COR-L47 (cell line): ENCODE measurements around the gene ATP13A1.

Source experiments
- DNase-seq: peaks from one replicate; lab custom pipeline; 2025; lab: John Stamatoyannopoulos, UW

ATP13A1 gene

GRCh38 chr19:19662871-19663255 is 613 bp downstream of the ATP13A1 start:
- no peak for DNase-seq

GRCh38 chr19:19662344-19662743 is 1.1 kb downstream of the ATP13A1 start:
- no peak for DNase-seq

GRCh38 chr19:19661675-19662251 is 1.7 kb downstream of the ATP13A1 start:
- no peak for DNase-seq

GRCh38 chr19:19661141-19661674 is 2.3 kb downstream of the ATP13A1 start:
- DNase-seq: no peak

GRCh38 chr19:19659646-19660245 is 3.7 kb downstream of the ATP13A1 start:
- DNase-seq: no peak

GRCh38 chr19:19657397-19657783 is 6.1 kb downstream of the ATP13A1 start:
- DNase-seq: no peak

GRCh38 chr19:19656451-19657396 is 6.8 kb downstream of the ATP13A1 start:
- no peak for DNase-seq

GRCh38 chr19:19655641-19656343 is 7.7 kb downstream of the ATP13A1 start:
- DNase-seq: no peak

- no peak for DNase-seq
Measured at GRCh38 chr19:19655051-19655594, 8.4 kb downstream of the ATP13A1 start.

GRCh38 chr19:19654441-19654840 is 9.0 kb downstream of the ATP13A1 start:
- DNase-seq: no peak

- no peak for DNase-seq
Measured at GRCh38 chr19:19653597-19654147, 9.8 kb downstream of the ATP13A1 start.

- DNase-seq: no peak
Measured at GRCh38 chr19:19652482-19653295, 10.8 kb downstream of the ATP13A1 start.

GRCh38 chr19:19651076-19651475 is 12.4 kb downstream of the ATP13A1 start:
- no peak for DNase-seq

GRCh38 chr19:19650331-19650730 is 13.1 kb downstream of the ATP13A1 start:
- no peak for DNase-seq

- no peak for DNase-seq
Measured at GRCh38 chr19:19649580-19649995, 13.9 kb downstream of the ATP13A1 start.

- no peak for DNase-seq
Measured at GRCh38 chr19:19649155-19649554, 14.3 kb downstream of the ATP13A1 start.

GRCh38 chr19:19647037-19647835 is 16.2 kb downstream of the ATP13A1 start:
- DNase-seq: no peak

GRCh38 chr19:19645233-19645870 is 18.1 kb downstream of the ATP13A1 start:
- DNase-seq: no peak

- no peak for DNase-seq
Measured at GRCh38 chr19:19644054-19644388, 19.5 kb downstream of the ATP13A1 start.
